Endothelial cell of umbilical vein (primary cell): Measurements from ENCODE around the gene DNAAF5. TPM values are rescaled to one million over a fixed set of nuclear protein-coding genes. Genes with fewer than 3 reads are reported as not detected.

ENCODE experiments used
- BruUV-seq: library from RNA; stranded (reverse); fragments of 400-500 nt; replicated peaks from 2 replicates; lab custom pipeline; 2021; lab: Mats Ljungman, UMichigan
- CTCF ChIA-PET: fragments of 300-600, 350-600 bp; sonication (Branson Sonifier 250); formaldehyde crosslinking; loops from one replicate; lab custom pipeline; 2021; ENCODE audit warnings: antibody characterized with exemption, inconsistent platforms; lab: Charles Lee
- POLR2A ChIA-PET: fragments of 300-600, 350-600 bp; sonication (Branson Sonifier 250); formaldehyde crosslinking; loops from one replicate; lab custom pipeline; 2021; ENCODE audit warnings: antibody characterized with exemption, inconsistent platforms; lab: Charles Lee
- DNase-seq: peaks from one replicate; pipeline ENCODE4 v3.0.0-alpha.2; 2011; ENCODE audit warnings: low read depth, low spot score
- FAIRE-seq: peaks from 2 replicates; lab custom pipeline; 2011; peaks lifted over from hg19 to GRCh38; lab: Jason Lieb, UNC
- H2AFZ ChIP-seq: 2 replicates; pipeline ENCODE4 v1.6.0; 2012; ENCODE audit warnings: low read depth, low read length, control low read depth, inconsistent platforms
- H3K27ac ChIP-seq: 2 replicates; pipeline ENCODE4 v1.5.1; 2011; ENCODE audit warnings: low read depth, mild to moderate bottlenecking, control low read depth, low read length, moderate library complexity; ENCODE audit not compliant: insufficient read depth
- H3K27me3 ChIP-seq, 2 experiments: 2 replicates each; pipeline versions ENCODE4 v1.6.0 to v1.6.1; 2011; ENCODE audit warnings: low read length in 2 of 2, mixed read lengths in 1 of 2; ENCODE audit not compliant: control insufficient read depth in 2 of 2, insufficient read depth in 2 of 2
- H3K36me3 ChIP-seq, 2 experiments: 2 replicates in 1 of 2; 3 replicates in 1 of 2; pipeline ENCODE4 v1.5.1; 2011; ENCODE audit warnings: low read length in 2 of 2, mild to moderate bottlenecking in 1 of 2, moderate library complexity in 1 of 2; ENCODE audit not compliant: control insufficient read depth in 2 of 2, insufficient read depth in 2 of 2; ENCODE audit errors: extremely low read depth in 1 of 2
- H3K4me1 ChIP-seq: 3 replicates; pipeline ENCODE4 v1.5.1; 2011; ENCODE audit warnings: mild to moderate bottlenecking, low read length; ENCODE audit not compliant: control insufficient read depth, insufficient read depth; ENCODE audit errors: extremely low read depth
- H3K4me2 ChIP-seq: 2 replicates; pipeline ENCODE4 v1.6.1; 2011; ENCODE audit warnings: low read length, control low read depth, mixed read lengths; ENCODE audit not compliant: insufficient read depth
- H3K4me3 ChIP-seq, 3 experiments: fragments of 200-600 bp in 1 of 3; sonication (generic), shearing (Covaris generic) in 1 of 3; replicated peaks in 1 of 3; 2 replicates each; pipeline ENCODE4 v1.5.1; 2011 to 2016; ENCODE audit warnings: control low read depth in 3 of 3, low read length in 3 of 3, mild to moderate bottlenecking in 2 of 3, inconsistent platforms in 1 of 3, low read depth in 1 of 3, moderate library complexity in 1 of 3; ENCODE audit not compliant: insufficient read depth in 1 of 3
- H3K79me2 ChIP-seq: 2 replicates; pipeline ENCODE4 v1.6.0; 2012; ENCODE audit warnings: low read length, inconsistent platforms; ENCODE audit not compliant: control insufficient read depth, insufficient read depth
- H3K9ac ChIP-seq: replicated peaks from 2 replicates; pipeline ENCODE3; 2011; ENCODE audit warnings: low read length, control low read depth; ENCODE audit not compliant: insufficient read depth; ENCODE audit errors: extremely low read depth
- H3K9me1 ChIP-seq: replicated peaks from 3 replicates; pipeline ENCODE4 v1.6.0; 2011; ENCODE audit warnings: mild to moderate bottlenecking, low read length; ENCODE audit not compliant: control insufficient read depth, insufficient read depth; ENCODE audit errors: extremely low read depth
- H3K9me3 ChIP-seq: replicated peaks from 2 replicates; pipeline ENCODE4 v1.5.1; 2012; ENCODE audit warnings: low read length, inconsistent platforms; ENCODE audit not compliant: control insufficient read depth, insufficient read depth
- H4K20me1 ChIP-seq: replicated peaks from 2 replicates; pipeline ENCODE3; 2011; ENCODE audit warnings: mild to moderate bottlenecking, low read length; ENCODE audit not compliant: control insufficient read depth, insufficient read depth; ENCODE audit errors: extremely low read depth
- EZH2 ChIP-seq: IDR thresholded peaks from 2 replicates; pipeline ENCODE4 v1.6.1; 2012; ENCODE audit warnings: borderline replicate concordance, low read depth, mild to moderate bottlenecking, moderate library complexity, low read length, inconsistent platforms; ENCODE audit not compliant: severe bottlenecking
- FOS ChIP-seq: IDR thresholded peaks from 2 replicates; pipeline ENCODE4 v1.6.1; 2011; ENCODE audit warnings: mild to moderate bottlenecking, low read length, moderate library complexity, borderline replicate concordance; ENCODE audit not compliant: insufficient read depth
- GATA2 ChIP-seq: IDR thresholded peaks from 2 replicates; pipeline ENCODE4 v1.7.0; 2011; ENCODE audit warnings: low read depth, mild to moderate bottlenecking, moderate library complexity, mixed read lengths, low read length; ENCODE audit not compliant: insufficient read length, insufficient read depth
- JUN ChIP-seq: IDR thresholded peaks from 2 replicates; pipeline ENCODE4 v1.6.1; 2011; ENCODE audit warnings: borderline replicate concordance, low read depth; ENCODE audit not compliant: insufficient read length, insufficient read depth
- MYC ChIP-seq: IDR thresholded peaks from one replicate; pipeline ENCODE4 v1.6.1; 2011; ENCODE audit warnings: mild to moderate bottlenecking, low read depth, low read length
- POLR2A ChIP-seq: IDR thresholded peaks from 2 replicates; pipeline ENCODE4 v1.6.1; 2012; ENCODE audit warnings: low read depth, mild to moderate bottlenecking, control low read depth, low read length
- POLR2AphosphoS5 ChIP-seq: IDR thresholded peaks from 2 replicates; pipeline ENCODE4 v1.6.1; 2012; ENCODE audit warnings: low read depth, mild to moderate bottlenecking, control low read depth, low read length, moderate library complexity; ENCODE audit not compliant: insufficient read depth
- dilution Hi-C: fragments of 300-500 bp; cut with MboI; formaldehyde crosslinking; loops from one replicate; pipeline ENCODE4 v1.15.0; 2019; ENCODE audit warnings: low sequenced_read_pairs; ENCODE audit not compliant: extremely low pct_ligation_motif_present
- intact Hi-C: fragments of 100-400 bp; cut with micrococcal nuclease; formaldehyde crosslinking; loops from one replicate; pipeline ENCODE4 v1.10.0; 2022
- polyA plus RNA-seq, 4 experiments: library from polyadenylated mRNA; depleted of rRNA in 3 of 4; stranded (reverse) in 3 of 4; unstranded in 1 of 4; fragments of >200 nt; gene quantifications; 2 replicates each; pipeline versions ENCODE4 v1.2.1 to v1.2.3, GENCODE V29; 2011 to 2012; ENCODE audit warnings: missing spikeins in 1 of 4
- total RNA-seq: library from RNA; stranded (reverse); gene quantifications from 2 replicates; pipeline ENCODE4 v1.2.3, GENCODE V29; 2021
- TF ChIP-seq, protein P1 (sequence below): IDR thresholded peaks from 2 replicates; pipeline ENCODE4 v1.6.1; 2011; ENCODE audit not compliant: insufficient read depth, insufficient read length
- TF ChIP-seq, protein P2 (sequence below), 2 donors: IDR thresholded peaks; 1 replicate in 1 of 2; 2 replicates in 1 of 2; pipeline ENCODE4 v1.5.1; 2011; ENCODE audit warnings: low read length in 2 of 2, mild to moderate bottlenecking in 2 of 2, moderate library complexity in 2 of 2, control low read depth in 1 of 2, inconsistent platforms in 1 of 2, low read depth in 1 of 2; ENCODE audit not compliant: insufficient read depth in 1 of 2; ENCODE audit errors: extremely low read depth in 1 of 2

The DNAAF5 gene
- total and polyA plus RNA-seq, 2 donors (not counting 3 experiments of a cell fraction or from before 2014, with no cell fraction given), result 49.3 to 65.5 TPM

- ChIA-PET POLR2A (no interaction called here), CTCF (interaction anchor here (1.2 to 3.6 kb wide), 7 partner anchors 10 to 58 kb away, joined by 4 to 24 read pairs (median 13); partner anchors contain the start of gene SUN1)
- intact Hi-C loops, result loop anchor here (1.0 kb wide), 1 partner anchor 17 kb away; the partner anchor contains the start of gene SUN1
- TF ChIP-seq, protein P1, sequence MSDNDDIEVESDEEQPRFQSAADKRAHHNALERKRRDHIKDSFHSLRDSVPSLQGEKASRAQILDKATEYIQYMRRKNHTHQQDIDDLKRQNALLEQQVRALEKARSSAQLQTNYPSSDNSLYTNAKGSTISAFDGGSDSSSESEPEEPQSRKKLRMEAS, result no peak
- no peak for TF ChIP-seq POLR2AphosphoS5
- FAIRE-seq (no peak), DNase-seq (peak; percentile 20)
- H3K4me3 ChIP-seq, result peak overlapping the region in 2 of 3 experiments; percentile 18 to 64
- dilution Hi-C loops, result no loop called here
- no peaks in the 10 kb centered on the region for H3K9me3 ChIP-seq
- H2AFZ ChIP-seq, result peak overlapping the region; percentile 82
- H3K4me1 ChIP-seq, result peaks cover 20% of the 10 kb centered on the region
- no peaks in the 10 kb centered on the region for H3K36me3 ChIP-seq
- no peaks in the 10 kb centered on the region for H3K9me1 ChIP-seq
- no peaks in the 10 kb centered on the region for H4K20me1 ChIP-seq
- H3K27me3 ChIP-seq, result no peaks in the 10 kb centered on the region
- H3K79me2 ChIP-seq, result peaks cover 34% of the 10 kb centered on the region
- no TSS peak for BruUV-seq
- peak overlapping the region; percentile 53 for H3K4me2 ChIP-seq
- H3K9ac ChIP-seq, result no peak overlapping the region
- H3K27ac ChIP-seq, result no peak overlapping the region
Measured at GRCh38 chr7:815284-816216, 89.1 kb downstream of the DNAAF5 start.

GRCh38 chr7:816300-816750 lies 89.8 kb downstream of the DNAAF5 start:
- FAIRE-seq (peak; percentile 88), DNase-seq (peak; percentile 95)
- dilution Hi-C loops (no loop called here), intact Hi-C loops (loop anchor here (1.0 kb wide), 1 partner anchor 16 kb away; the partner anchor contains the start of gene SUN1)
- CTCF ChIA-PET, result interaction anchor here (1.1 to 3.6 kb wide), 10 partner anchors 11 to 57 kb away, joined by 3 to 24 read pairs (median 5); partner anchors contain the start of gene SUN1
- no peak overlapping the region for H2AFZ ChIP-seq
- POLR2A ChIA-PET, result no interaction called here
- H3K4me2 ChIP-seq, result no peak overlapping the region
- H3K9me3 ChIP-seq, result no peaks in the 10 kb centered on the region
- no TSS peak for BruUV-seq
- no peaks in the 10 kb centered on the region for H3K9me1 ChIP-seq
- peak; percentile 30 for TF ChIP-seq POLR2A
- TF ChIP-seq, protein P2, sequence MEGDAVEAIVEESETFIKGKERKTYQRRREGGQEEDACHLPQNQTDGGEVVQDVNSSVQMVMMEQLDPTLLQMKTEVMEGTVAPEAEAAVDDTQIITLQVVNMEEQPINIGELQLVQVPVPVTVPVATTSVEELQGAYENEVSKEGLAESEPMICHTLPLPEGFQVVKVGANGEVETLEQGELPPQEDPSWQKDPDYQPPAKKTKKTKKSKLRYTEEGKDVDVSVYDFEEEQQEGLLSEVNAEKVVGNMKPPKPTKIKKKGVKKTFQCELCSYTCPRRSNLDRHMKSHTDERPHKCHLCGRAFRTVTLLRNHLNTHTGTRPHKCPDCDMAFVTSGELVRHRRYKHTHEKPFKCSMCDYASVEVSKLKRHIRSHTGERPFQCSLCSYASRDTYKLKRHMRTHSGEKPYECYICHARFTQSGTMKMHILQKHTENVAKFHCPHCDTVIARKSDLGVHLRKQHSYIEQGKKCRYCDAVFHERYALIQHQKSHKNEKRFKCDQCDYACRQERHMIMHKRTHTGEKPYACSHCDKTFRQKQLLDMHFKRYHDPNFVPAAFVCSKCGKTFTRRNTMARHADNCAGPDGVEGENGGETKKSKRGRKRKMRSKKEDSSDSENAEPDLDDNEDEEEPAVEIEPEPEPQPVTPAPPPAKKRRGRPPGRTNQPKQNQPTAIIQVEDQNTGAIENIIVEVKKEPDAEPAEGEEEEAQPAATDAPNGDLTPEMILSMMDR (IDR thresholded peaks at IDR 0.05; ENCODE audit: extremely low read depth in 1 of 2, insufficient read depth in 1 of 2, low read depth in 1 of 2, low read length in 2 of 2), result no peak
- TF ChIP-seq POLR2AphosphoS5, result peak; percentile 50
- no peak for TF ChIP-seq EZH2
- TF ChIP-seq GATA2, result no peak
- no peak for TF ChIP-seq JUN
- TF ChIP-seq, protein P1, result no peak
- TF ChIP-seq FOS, result no peak
- TF ChIP-seq MYC, result no peak
- H4K20me1 ChIP-seq, result no peaks in the 10 kb centered on the region
- H3K36me3 ChIP-seq, result no peaks in the 10 kb centered on the region
- no peak overlapping the region for H3K27ac ChIP-seq
- no peak overlapping the region for H3K9ac ChIP-seq
- H3K4me3 ChIP-seq, result peak overlapping the region in 2 of 3 experiments; percentile 18 to 69
- peaks cover 20% of the 10 kb centered on the region for H3K4me1 ChIP-seq
- H3K27me3 ChIP-seq, result no peaks in the 10 kb centered on the region
- peaks cover 40% of the 10 kb centered on the region for H3K79me2 ChIP-seq
